A673 (cell line): ENCODE measurements around the gene ERI2. TPM values are rescaled to one million over a fixed set of nuclear protein-coding genes. Genes with fewer than 3 reads are reported as not detected.

Source experiments
- BruUV-seq: library from RNA; stranded (reverse); fragments of 400-500 nt; replicated peaks from 2 replicates; lab custom pipeline; 2021; lab: Mats Ljungman, UMichigan
- CTCF ChIA-PET: fragments of 300-600 bp; sonication (Branson Sonifier 250); formaldehyde crosslinking; loops from one replicate; lab custom pipeline; 2022; ENCODE audit warnings: antibody characterized with exemption; lab: Charles Lee
- POLR2A ChIA-PET: fragments of 300-600 bp; sonication (Branson Sonifier 250); formaldehyde crosslinking; loops from one replicate; lab custom pipeline; 2022; ENCODE audit warnings: antibody characterized with exemption; ENCODE audit not compliant: low non-redundant PET; lab: Charles Lee
- DNase-seq: peaks from one replicate; pipeline ENCODE4 v3.0.0-alpha.2; 2015; ENCODE audit warnings: low spot score
- H3K27ac ChIP-seq: fragments of 200-600 bp; sonication (generic); 2 replicates; pipeline ENCODE4 v1.5.1; 2016; ENCODE audit warnings: mixed run types, low read depth, mild to moderate bottlenecking, mixed read lengths, antibody characterized with exemption, low read length; ENCODE audit not compliant: poor library complexity, severe bottlenecking
- H3K27me3 ChIP-seq: fragments of 200-600 bp; sonication (generic); replicated peaks from 2 replicates; pipeline ENCODE4 v1.6.1; 2017; ENCODE audit warnings: mixed run types, low read depth, mild to moderate bottlenecking, mixed read lengths, antibody characterized with exemption, low read length; ENCODE audit not compliant: insufficient read depth, poor library complexity
- H3K36me3 ChIP-seq: fragments of 200-600 bp; sonication (generic); 2 replicates; pipeline ENCODE4 v1.6.1; 2016; ENCODE audit warnings: mixed run types, mild to moderate bottlenecking, mixed read lengths, antibody characterized with exemption, low read length; ENCODE audit not compliant: insufficient read depth, poor library complexity, severe bottlenecking
- H3K4me1 ChIP-seq: fragments of 200-600 bp; sonication (generic); 2 replicates; pipeline ENCODE4 v1.6.1; 2017; ENCODE audit warnings: mixed run types, mild to moderate bottlenecking, mixed read lengths, antibody characterized with exemption, low read length; ENCODE audit not compliant: insufficient read depth, poor library complexity, severe bottlenecking
- H3K4me3 ChIP-seq: fragments of 200-600 bp; sonication (generic); 2 replicates; pipeline ENCODE4 v1.5.1; 2016; ENCODE audit warnings: low read depth, mixed run types, mild to moderate bottlenecking, mixed read lengths, low read length; ENCODE audit not compliant: poor library complexity, severe bottlenecking
- H3K9me3 ChIP-seq: fragments of 200-600 bp; sonication (generic); 2 replicates; pipeline ENCODE4 v1.6.1; 2016; ENCODE audit warnings: mixed run types, low read depth, mild to moderate bottlenecking, mixed read lengths, antibody characterized with exemption, low read length; ENCODE audit not compliant: poor library complexity, severe bottlenecking
- EZH2 ChIP-seq: fragments of 200-600 bp; sonication (generic); IDR thresholded peaks from 2 replicates; pipeline ENCODE4 v1.6.1; 2017; ENCODE audit warnings: borderline replicate concordance, low read depth, mild to moderate bottlenecking, mixed read lengths, antibody characterized with exemption, low read length; ENCODE audit not compliant: poor library complexity, severe bottlenecking
- intact Hi-C: fragments of 100-400 bp; cut with micrococcal nuclease; formaldehyde crosslinking; loops from one replicate; pipeline ENCODE4 v1.10.0; 2022; ENCODE audit not compliant: unreplicated experiment
- total RNA-seq: library from RNA; stranded (reverse); gene quantifications from 2 replicates; pipeline ENCODE4 v1.2.3, GENCODE V29; 2021
- TF ChIP-seq, protein P1 (sequence below): fragments of 300-800, 200-600 bp; sonication (generic); conservative IDR thresholded peaks from 2 replicates; pipeline ENCODE4 v1.5.1; 2017; ENCODE audit warnings: low read depth, mild to moderate bottlenecking, antibody characterized with exemption, low read length, moderate library complexity, mixed read lengths

ERI2 gene
- total RNA-seq, 1 experiment from 2014 or later: 24.9 TPM

GRCh38 chr16:20833086-20833485 lies 26.8 kb upstream of the ERI2 start:
- BruUV-seq: no TSS peak
- H3K4me1 ChIP-seq: no peaks in the 10 kb centered on the region
- H3K36me3 ChIP-seq: peaks cover 21% of the 10 kb centered on the region
- DNase-seq: no peak
- H3K27ac ChIP-seq: no peak overlapping the region
- H3K9me3 ChIP-seq: peaks cover 4% of the 10 kb centered on the region
- TF ChIP-seq, protein P1, sequence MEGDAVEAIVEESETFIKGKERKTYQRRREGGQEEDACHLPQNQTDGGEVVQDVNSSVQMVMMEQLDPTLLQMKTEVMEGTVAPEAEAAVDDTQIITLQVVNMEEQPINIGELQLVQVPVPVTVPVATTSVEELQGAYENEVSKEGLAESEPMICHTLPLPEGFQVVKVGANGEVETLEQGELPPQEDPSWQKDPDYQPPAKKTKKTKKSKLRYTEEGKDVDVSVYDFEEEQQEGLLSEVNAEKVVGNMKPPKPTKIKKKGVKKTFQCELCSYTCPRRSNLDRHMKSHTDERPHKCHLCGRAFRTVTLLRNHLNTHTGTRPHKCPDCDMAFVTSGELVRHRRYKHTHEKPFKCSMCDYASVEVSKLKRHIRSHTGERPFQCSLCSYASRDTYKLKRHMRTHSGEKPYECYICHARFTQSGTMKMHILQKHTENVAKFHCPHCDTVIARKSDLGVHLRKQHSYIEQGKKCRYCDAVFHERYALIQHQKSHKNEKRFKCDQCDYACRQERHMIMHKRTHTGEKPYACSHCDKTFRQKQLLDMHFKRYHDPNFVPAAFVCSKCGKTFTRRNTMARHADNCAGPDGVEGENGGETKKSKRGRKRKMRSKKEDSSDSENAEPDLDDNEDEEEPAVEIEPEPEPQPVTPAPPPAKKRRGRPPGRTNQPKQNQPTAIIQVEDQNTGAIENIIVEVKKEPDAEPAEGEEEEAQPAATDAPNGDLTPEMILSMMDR: no peak
- TF ChIP-seq EZH2: no peak
- intact Hi-C loops: no loop called here
- CTCF ChIA-PET: no interaction called here
- POLR2A ChIA-PET: no interaction called here
- no peaks in the 10 kb centered on the region for H3K27me3 ChIP-seq
- H3K4me3 ChIP-seq: no peak overlapping the region

- DNase-seq: no peak
- Histone ChIP-seq H3K27ac (no peak overlapping the region), H3K27me3 (no peaks in the 10 kb centered on the region), H3K36me3 (peaks cover 30% of the 10 kb centered on the region), H3K4me3 (no peak overlapping the region), H3K4me1 (no peaks in the 10 kb centered on the region), H3K9me3 (no peaks in the 10 kb centered on the region)
- TF ChIP-seq, protein P1: no peak
- TF ChIP-seq EZH2: no peak
- BruUV-seq: no TSS peak
- ChIA-PET CTCF (no interaction called here), POLR2A (no interaction called here)
- intact Hi-C loops: no loop called here
These were observed 24.1 kb upstream of the ERI2 start for GRCh38 chr16:20830372-20830771.

DNA sequence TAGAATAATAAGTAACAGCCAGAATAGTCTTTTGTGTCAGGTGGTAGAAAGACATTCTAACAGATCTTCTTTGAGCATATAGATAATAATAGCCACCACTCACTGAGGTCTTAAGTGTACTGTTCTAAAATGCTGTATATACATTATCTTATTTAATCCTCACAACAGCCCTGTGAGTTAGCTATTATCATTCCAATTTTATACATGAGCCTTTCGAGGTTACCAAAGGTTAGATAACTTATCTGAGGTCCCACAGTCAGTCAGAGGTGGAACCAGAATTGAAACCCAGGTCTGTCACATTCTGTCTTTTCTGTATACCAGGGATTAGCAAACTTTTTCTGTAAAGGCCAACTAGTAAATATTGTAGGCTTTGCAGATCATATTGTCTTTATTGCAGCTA lies 23.3 kb upstream of the ERI2 start:
- Histone ChIP-seq H3K4me1 (no peaks in the 10 kb centered on the region), H3K9me3 (no peaks in the 10 kb centered on the region), H3K4me3 (no peak overlapping the region), H3K27me3 (no peaks in the 10 kb centered on the region), H3K27ac (no peak overlapping the region), H3K36me3 (peaks cover 26% of the 10 kb centered on the region)
- DNase-seq: no peak
- ChIA-PET CTCF (no interaction called here), POLR2A (no interaction called here)
- intact Hi-C loops: no loop called here
- TF ChIP-seq EZH2: no peak
- TF ChIP-seq, protein P1: no peak
- BruUV-seq: no TSS peak
